SK-N-SH (cell line): ENCODE measurements around the gene SORD.

Experiments used
- CTCF ChIP-seq: fragments of 200-600 bp; sonication (generic); IDR thresholded peaks from 2 replicates; pipeline ENCODE4 v1.6.1; 2017; ENCODE audit warnings: antibody characterized with exemption, mild to moderate bottlenecking, moderate library complexity
- REST ChIP-seq: IDR thresholded peaks from 2 replicates; pipeline ENCODE4 v1.6.1; 2012; ENCODE audit warnings: mild to moderate bottlenecking, low read depth, low read length, moderate library complexity
- SMC3 ChIP-seq: IDR thresholded peaks from 2 replicates; pipeline ENCODE4 v1.6.1; 2012; ENCODE audit warnings: low read depth, low read length, improper control_type of control experiment

- no peak for TF ChIP-seq REST
- no peak for TF ChIP-seq CTCF
- no peak for TF ChIP-seq SMC3
Measured at GRCh38 chr15:45100884-45101625, 78.1 kb downstream of the SORD start.
